IPS-18c (cell line): Measurements from ENCODE around the gene COL28A1.

ENCODE experiments used
- H3K4me3 ChIP-seq: 2 replicates; pipeline ENCODE4 v1.7.0; 2013; ENCODE audit warnings: low read depth, mild to moderate bottlenecking, low read length, moderate library complexity; ENCODE audit not compliant: insufficient read depth
- H3K9me3 ChIP-seq: one replicate; pipeline ENCODE4 v1.6.1; 2013; ENCODE audit warnings: mild to moderate bottlenecking, low read length, moderate library complexity; ENCODE audit not compliant: control insufficient read depth, insufficient read depth

The COL28A1 gene

DNA sequence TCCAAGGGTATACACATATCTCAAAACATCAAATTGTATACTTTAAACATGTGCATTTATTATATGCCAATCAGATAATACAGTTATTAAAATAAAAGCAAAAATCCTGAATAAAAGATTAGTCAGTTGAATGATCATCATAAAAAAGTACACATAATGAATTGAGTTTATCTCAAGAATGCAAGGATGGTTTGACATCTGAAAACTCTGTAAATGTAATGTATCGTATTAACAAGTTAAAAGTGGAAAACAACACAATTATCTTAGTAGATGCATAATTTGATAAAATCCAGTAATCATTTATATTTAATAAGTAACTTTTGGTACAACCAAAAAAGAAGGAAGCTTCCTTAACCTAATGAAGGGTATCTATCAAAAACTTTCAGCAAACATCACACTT is 86.6 kb downstream of the COL28A1 start:
- H3K9me3 ChIP-seq = no peaks in the 10 kb centered on the region
- no peak overlapping the region for H3K4me3 ChIP-seq

DNA sequence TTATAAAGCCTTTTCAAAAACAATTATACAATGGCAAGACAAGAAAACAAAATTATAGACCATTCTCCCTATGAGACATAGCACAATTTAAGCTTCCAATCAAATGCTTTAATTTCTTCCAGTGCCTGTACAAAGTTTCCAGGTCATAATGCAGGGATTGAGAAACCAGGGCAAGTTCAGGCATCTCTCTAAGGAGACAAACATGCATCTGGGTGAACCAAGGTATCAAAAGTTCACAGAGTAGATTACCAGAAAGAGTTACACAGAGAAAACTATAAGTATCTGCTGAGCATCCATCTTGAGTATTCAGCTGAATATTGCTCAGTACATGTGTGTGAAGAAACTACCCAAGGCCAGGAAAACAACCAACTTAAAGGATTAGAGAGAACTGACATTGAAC is 89.1 kb downstream of the COL28A1 start:
- H3K9me3 ChIP-seq = no peaks in the 10 kb centered on the region
- H3K4me3 ChIP-seq = no peak overlapping the region

GRCh38 chr7:7443806-7444350 is 91.8 kb downstream of the COL28A1 start:
- Histone ChIP-seq H3K9me3 (no peaks in the 10 kb centered on the region), H3K4me3 (no peak overlapping the region)

- no peak overlapping the region for H3K4me3 ChIP-seq
- no peaks in the 10 kb centered on the region for H3K9me3 ChIP-seq
These were observed 96.1 kb downstream of the COL28A1 start for GRCh38 chr7:7439564-7439963.

- H3K9me3 ChIP-seq = no peaks in the 10 kb centered on the region
- no peak overlapping the region for H3K4me3 ChIP-seq
These were observed 96.8 kb downstream of the COL28A1 start for GRCh38 chr7:7438851-7439250.

GRCh38 chr7:7435978-7436377 is 99.7 kb downstream of the COL28A1 start:
- no peak overlapping the region for H3K4me3 ChIP-seq
- H3K9me3 ChIP-seq = no peaks in the 10 kb centered on the region

DNA sequence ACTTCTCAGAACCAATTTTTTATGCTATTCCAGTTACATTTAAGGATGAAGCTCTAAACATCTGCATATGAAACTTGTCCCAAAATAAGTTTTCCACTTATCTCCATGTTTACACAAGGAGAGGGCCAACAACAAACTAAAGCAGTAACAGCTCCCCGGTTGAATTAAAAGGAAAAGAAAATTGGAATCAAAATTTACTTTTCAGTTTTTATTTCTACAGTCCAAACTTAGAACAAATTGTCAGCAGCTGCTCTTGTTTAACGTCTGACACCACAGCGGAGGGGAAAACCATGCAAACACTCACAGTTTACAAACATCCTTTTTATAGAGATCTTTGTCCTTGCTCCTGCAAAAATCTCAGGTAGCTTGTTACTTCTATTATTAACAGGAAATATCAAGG is 101.3 kb downstream of the COL28A1 start:
- H3K9me3 ChIP-seq = no peaks in the 10 kb centered on the region
- no peak overlapping the region for H3K4me3 ChIP-seq

DNA sequence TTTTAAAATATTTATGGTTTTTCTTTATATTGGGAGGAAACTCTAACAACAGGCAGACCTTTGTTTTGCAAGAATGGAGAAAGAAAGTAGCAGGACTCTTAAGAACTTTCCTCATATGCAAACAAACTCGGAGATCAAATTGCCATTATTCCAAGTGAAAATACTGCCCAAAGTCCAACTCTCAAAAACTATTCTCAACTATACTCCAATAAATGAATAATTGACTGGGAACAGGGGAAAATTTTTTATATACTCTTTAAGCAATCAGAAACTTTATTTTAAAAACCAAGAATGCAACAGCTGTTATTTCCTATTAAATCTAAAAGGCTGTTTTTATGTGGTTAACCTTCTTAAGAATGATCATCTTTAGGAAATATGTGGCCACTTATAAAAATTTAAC is 101.9 kb downstream of the COL28A1 start:
- no peaks in the 10 kb centered on the region for H3K9me3 ChIP-seq
- no peak overlapping the region for H3K4me3 ChIP-seq

- no peaks in the 10 kb centered on the region for H3K9me3 ChIP-seq
- no peak overlapping the region for H3K4me3 ChIP-seq
These were observed 102.7 kb downstream of the COL28A1 start for GRCh38 chr7:7432979-7433378.

- Histone ChIP-seq H3K4me3 (no peak overlapping the region), H3K9me3 (no peaks in the 10 kb centered on the region)
These were observed 106.9 kb downstream of the COL28A1 start for GRCh38 chr7:7428806-7429205.

DNA sequence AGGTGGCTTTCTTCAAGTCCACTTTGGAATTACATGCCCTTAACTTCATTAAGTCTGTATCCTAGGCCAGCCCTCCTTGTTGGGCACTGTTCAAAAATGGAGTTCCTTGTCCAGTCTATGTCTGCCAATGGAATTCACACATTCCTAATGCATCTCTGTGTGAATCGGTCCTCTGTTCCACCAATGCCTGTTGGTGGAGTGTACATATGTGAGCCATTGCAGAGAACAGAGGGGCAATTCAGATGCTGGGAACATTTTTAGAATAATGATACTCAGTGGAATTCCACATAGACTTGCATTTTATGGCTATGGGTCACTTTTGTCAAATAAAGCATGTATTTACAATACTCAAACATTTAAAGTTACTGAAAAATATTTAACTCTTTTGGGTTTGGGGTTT is 108.3 kb downstream of the COL28A1 start:
- no peaks in the 10 kb centered on the region for H3K9me3 ChIP-seq
- no peak overlapping the region for H3K4me3 ChIP-seq

DNA sequence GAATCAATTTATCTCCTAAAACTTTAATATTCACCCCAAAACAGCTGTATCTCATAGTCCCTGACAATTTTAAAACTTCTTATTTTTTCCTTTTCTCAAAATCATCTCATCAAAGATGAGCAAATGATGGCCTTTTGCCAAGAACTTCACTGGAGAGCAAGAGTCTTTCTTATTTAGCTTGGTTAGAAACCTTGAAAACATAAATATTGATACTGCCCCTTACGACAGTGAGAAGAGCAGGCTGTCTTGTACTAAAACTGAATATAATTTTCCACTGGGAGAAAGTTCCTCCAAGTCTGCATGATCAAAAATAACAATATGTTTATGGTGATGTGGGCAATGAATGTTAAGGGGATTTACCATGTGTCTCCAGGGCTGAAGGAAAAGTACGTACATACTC is 109.0 kb downstream of the COL28A1 start:
- Histone ChIP-seq H3K9me3 (no peaks in the 10 kb centered on the region), H3K4me3 (no peak overlapping the region)

DNA sequence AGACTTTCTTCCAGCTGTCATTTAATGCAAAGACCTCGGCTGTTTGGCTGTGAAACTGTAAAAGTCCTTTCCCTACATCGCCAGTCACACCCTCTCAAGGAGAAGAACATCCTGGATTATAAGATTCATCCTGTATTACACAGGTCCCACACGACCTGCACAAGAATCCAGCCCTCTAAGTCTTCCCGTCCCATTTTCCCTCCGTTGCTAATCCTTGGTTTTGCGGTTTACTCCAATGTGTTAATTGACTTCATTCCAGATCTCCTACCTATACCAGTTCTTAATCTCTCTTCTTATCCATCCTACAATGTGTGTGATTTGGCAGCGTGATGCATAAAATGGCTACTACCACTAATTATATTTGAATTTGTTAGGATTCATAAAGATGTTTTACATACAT is 110.4 kb downstream of the COL28A1 start:
- Histone ChIP-seq H3K9me3 (no peaks in the 10 kb centered on the region), H3K4me3 (no peak overlapping the region)

GRCh38 chr7:7424151-7424873 is 111.4 kb downstream of the COL28A1 start:
- H3K4me3 ChIP-seq = no peak overlapping the region
- no peaks in the 10 kb centered on the region for H3K9me3 ChIP-seq

- no peak overlapping the region for H3K4me3 ChIP-seq
- H3K9me3 ChIP-seq = no peaks in the 10 kb centered on the region
These were observed 113.0 kb downstream of the COL28A1 start for GRCh38 chr7:7422641-7423040.

DNA sequence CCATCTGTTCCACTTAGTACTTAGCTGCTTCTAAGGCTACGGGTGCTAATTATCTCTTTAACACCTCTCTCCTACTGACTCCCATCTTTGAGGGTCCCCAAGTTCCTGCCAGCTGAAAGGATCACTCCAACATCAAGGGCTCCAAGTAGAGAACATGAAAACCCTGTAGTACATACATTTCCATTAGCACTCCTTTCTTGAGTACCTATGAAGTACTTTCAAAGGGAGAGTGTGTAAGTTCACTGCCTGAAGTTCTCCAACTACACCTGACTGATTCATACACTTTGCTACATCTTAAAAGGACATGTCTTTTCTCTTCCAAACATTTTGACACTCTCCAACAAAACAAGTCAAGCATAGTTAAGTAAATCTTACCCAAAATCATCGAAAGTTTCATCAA is 113.8 kb downstream of the COL28A1 start:
- Histone ChIP-seq H3K9me3 (no peaks in the 10 kb centered on the region), H3K4me3 (no peak overlapping the region)

DNA sequence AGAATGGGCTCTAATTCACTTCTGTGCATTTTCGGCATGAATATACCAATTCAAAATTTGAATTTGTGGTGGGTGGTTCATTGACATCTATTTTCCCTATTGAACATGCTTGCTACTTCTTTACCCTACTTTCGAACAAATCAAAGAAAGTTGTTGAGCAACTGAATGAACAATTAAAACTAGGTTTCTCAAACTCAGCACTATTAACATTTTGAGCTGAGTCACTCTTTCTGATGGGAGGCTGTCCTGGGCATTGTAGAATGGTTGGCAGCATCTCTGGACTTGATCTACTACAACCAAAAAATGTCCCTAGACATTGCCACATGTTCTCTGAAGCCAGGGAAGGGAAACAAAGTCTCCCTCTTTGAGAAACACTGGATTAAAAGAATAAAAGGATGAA is 116.7 kb downstream of the COL28A1 start:
- no peak overlapping the region for H3K4me3 ChIP-seq
- no peaks in the 10 kb centered on the region for H3K9me3 ChIP-seq

DNA sequence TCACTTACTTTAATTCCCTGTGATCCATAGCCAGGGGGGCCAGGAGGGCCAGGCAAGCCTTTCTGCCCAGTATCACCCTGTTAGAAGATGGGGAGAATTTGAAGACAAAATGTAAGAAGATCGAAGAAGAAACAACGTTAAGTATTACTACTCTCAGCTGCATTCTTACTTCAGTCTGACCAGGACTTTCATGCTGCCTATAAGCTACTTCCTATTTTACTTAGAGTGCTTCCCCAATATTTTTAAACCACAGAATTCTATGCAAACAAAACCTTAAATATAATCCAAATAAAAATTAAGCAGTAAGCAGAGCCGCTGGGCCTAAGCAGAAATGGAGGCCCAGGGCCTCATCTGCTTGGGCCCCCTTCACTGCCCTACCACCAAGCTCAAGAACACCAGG is 117.8 kb downstream of the COL28A1 start:
- H3K9me3 ChIP-seq = no peaks in the 10 kb centered on the region
- H3K4me3 ChIP-seq = no peak overlapping the region

DNA sequence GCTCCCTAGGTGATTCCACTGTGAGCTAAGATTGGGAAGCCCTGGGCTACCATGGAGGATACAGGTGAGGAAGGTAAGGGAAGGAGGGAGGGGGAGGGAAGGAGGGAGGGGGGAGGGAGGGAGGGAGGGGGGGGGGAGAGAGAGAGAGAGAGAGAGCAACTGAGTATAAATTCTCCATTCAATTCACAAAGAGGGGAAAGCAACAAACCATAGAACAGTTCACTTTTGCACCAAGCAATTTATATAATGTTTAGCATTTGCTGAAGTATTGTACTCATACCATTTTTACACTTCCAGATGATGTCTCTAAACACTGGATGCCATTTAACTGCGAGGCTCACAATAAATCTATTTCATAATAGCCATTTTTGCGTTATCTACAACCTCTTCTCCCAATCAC is 118.3 kb downstream of the COL28A1 start:
- no peaks in the 10 kb centered on the region for H3K9me3 ChIP-seq
- H3K4me3 ChIP-seq = no peak overlapping the region
